DOHH2 (cell line): ENCODE results near the gene CYP2A13.

Source experiments
- EZH2phosphoT487 ChIP-seq: fragments of 200-600 bp; sonication (generic); IDR thresholded peaks from 2 replicates; pipeline ENCODE4 v1.6.1; 2017; ENCODE audit warnings: borderline replicate concordance, mild to moderate bottlenecking, antibody characterized with exemption, low read length, moderate library complexity, mixed read lengths
- TF ChIP-seq, protein P1 (sequence below): fragments of 200-600 bp; sonication (generic); IDR thresholded peaks from one replicate; pipeline ENCODE4 v1.5.1; 2014; ENCODE audit warnings: antibody characterized with exemption, mild to moderate bottlenecking, low read depth, low read length; ENCODE audit not compliant: poor library complexity, severe bottlenecking

DNA sequence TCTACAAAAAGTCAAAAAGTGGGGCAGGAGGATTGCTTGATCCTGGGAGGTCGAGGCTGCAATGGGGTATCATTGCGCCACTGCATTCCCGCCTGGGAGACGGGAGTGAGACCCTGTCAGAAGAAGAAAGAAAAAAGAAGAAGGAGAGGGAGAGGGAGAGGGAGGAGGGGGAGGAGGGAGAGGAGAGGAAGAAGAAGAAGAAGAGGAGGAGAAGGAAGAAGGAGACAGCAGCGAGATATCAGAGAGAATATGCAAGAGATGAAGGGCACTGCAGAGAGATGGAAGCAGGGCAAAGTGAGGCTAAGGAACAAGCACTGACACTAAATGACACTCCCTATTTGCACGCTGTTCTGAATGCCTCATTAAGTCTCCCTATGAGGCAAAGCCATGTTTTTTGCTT lies 40.4 kb downstream of the CYP2A13 start:
- TF ChIP-seq, protein P1, sequence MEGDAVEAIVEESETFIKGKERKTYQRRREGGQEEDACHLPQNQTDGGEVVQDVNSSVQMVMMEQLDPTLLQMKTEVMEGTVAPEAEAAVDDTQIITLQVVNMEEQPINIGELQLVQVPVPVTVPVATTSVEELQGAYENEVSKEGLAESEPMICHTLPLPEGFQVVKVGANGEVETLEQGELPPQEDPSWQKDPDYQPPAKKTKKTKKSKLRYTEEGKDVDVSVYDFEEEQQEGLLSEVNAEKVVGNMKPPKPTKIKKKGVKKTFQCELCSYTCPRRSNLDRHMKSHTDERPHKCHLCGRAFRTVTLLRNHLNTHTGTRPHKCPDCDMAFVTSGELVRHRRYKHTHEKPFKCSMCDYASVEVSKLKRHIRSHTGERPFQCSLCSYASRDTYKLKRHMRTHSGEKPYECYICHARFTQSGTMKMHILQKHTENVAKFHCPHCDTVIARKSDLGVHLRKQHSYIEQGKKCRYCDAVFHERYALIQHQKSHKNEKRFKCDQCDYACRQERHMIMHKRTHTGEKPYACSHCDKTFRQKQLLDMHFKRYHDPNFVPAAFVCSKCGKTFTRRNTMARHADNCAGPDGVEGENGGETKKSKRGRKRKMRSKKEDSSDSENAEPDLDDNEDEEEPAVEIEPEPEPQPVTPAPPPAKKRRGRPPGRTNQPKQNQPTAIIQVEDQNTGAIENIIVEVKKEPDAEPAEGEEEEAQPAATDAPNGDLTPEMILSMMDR = no peak
- TF ChIP-seq EZH2phosphoT487 = no peak
